Measurements from ENCODE around the gene KIF17.

The KIF17 gene

DNA sequence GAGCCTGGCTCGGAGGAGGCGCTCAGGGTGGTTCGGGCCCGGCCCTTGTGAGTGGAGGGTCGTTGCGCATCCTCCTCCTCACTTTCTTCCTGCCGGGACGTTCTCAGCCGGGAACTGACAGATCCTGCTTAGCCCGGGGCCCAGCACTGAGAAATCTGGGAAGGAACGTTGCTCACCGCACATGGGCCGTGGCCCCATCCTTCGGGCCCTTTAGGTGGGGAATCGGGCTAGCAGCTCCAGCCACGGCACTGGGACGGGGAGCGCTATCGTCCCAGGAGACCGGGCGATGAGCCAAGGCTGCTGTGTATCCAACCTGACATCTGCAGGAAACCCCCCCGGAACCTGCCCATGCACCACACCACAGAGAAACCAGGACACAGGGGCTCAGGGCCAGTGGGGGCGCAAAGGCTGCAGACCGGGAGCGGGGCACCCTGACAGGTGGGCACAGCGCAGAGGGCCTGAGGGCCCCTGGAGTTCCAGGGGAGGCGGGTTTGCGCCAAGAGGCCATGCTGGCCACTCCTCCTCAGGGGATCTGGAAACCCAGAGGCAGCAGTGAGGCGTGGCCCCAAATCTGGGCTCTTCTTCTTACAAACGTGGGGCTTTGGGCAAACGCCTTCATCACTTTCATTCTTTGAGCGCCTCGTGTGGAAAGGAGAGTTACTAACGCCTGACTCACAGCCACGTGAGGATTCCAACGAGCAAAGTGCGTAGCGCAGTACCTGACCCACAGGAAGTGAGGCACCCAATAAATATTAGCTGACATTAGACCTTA lies 15.0 kb upstream of the KIF17 start, which contains the start of gene SH2D5:
Gene SH2D5, minus strand, starts transcription at position 116 of the 772 bp plus-strand sequence. CDS start 4,659 bp downstream, outside the sequence.
- H3K4me1 ChIP-seq (ENCODE audit: control insufficient read depth, low read depth, low read length): peaks cover 14% of the 10 kb centered on the region
- H3K9me3 ChIP-seq (ENCODE audit: control insufficient read depth, low read depth, low read length): no peaks in the 10 kb centered on the region
- H3K4me3 ChIP-seq (ENCODE audit: low read length): peak within 1 kb of the TSS; percentile 77
- H3K9ac ChIP-seq (ENCODE audit: low read length): peak within 1 kb of the TSS; percentile 5
- no peaks in the 10 kb centered on the region for H3K36me3 ChIP-seq (ENCODE audit: control insufficient read depth, low read depth, low read length)
- no peak within 1 kb of the TSS for H3K27ac ChIP-seq (ENCODE audit: low read length)
- H3K27me3 ChIP-seq (ENCODE audit: control insufficient read depth, insufficient read depth, low read length): peaks cover 51% of the 10 kb centered on the region

DNA sequence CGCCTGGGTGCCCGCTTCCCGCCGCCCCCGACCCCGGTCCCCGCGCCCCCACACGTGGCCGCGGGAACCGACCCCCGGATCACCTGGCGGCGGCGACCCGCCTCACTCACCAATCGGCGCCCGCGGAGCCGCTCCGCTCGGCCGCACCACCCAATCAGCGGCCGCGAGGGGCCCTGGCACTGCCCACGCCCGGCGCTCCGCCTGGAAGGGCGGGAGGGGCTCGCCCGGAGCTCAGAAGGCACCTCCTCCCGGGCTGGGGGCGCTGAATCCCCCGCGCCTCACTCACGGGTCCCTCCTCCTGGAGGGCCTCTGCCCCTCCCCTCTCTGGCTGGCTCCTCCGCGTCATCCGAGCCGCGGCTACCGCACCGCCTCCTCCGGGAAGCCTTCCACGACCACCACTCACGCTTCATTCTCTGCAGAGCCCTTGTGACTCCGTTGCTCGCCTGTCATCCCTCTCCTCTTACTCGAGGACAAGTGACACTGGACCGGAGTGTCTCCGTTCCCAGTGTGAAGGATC lies 14.3 kb upstream of the KIF17 start:
- peaks cover 51% of the 10 kb centered on the region for H3K27me3 ChIP-seq (ENCODE audit: control insufficient read depth, insufficient read depth, low read length)
- peaks cover 19% of the 10 kb centered on the region for H3K4me1 ChIP-seq (ENCODE audit: control insufficient read depth, low read depth, low read length)
- no peaks in the 10 kb centered on the region for H3K36me3 ChIP-seq (ENCODE audit: control insufficient read depth, low read depth, low read length)
- H3K27ac ChIP-seq (ENCODE audit: low read length): no peak overlapping the region
- no peak overlapping the region for H3K9ac ChIP-seq (ENCODE audit: low read length)
- H3K9me3 ChIP-seq (ENCODE audit: control insufficient read depth, low read depth, low read length): no peaks in the 10 kb centered on the region
- H3K4me3 ChIP-seq (ENCODE audit: low read length): peak overlapping the region; percentile 77

DNA sequence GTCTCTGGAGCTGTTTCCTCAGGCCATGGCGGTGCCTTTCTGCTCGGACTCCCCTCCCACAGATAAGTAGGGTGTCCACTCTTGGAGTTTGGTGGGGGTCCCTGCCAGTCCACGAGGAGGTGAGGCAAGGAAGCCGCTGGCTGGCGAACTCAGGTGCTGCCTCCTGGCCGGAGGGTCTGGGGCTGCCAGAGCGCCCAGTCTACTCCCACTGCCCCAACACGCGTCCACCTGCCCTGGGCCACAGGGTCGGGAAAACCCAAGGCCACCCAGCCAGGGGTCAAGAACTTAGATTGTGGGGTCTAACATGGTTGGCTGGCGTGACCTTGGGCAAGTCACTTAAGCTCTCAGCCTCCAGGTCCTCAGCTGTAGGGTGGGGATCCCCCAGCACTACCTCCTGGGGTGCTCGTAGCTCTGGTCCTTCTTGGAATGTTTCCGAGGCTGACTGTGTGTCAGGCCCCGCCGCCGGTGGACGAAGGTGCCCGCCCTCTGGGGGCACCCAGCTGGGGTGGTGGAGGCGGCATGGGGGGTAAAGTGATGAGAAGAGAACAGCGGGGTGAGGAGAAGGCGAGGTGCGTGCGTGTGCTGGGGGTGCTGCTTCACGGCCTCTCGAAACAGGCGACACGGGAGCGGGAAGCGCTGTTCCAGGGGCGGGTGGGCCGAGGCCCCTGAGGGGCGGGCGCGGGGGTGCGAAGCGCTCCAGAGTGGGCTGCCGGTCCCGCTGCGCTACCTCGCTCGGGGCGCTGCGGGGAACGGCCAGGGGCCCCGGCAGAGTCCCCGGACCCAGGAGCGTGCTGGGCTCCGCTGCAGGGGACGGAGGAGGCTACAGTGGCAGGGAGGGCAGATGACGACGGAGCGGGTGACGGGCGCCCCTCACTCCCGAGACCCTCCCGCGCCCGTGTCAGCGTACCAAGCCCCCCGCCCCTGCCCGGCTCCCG lies 13.5 kb upstream of the KIF17 start:
- H3K4me3 ChIP-seq (ENCODE audit: low read length): peak overlapping the region; percentile 77
- H3K4me1 ChIP-seq (ENCODE audit: control insufficient read depth, low read depth, low read length): peaks cover 19% of the 10 kb centered on the region
- no peak overlapping the region for H3K27ac ChIP-seq (ENCODE audit: low read length)
- H3K27me3 ChIP-seq (ENCODE audit: control insufficient read depth, insufficient read depth, low read length): peaks cover 51% of the 10 kb centered on the region
- no peaks in the 10 kb centered on the region for H3K9me3 ChIP-seq (ENCODE audit: control insufficient read depth, low read depth, low read length)
- no peaks in the 10 kb centered on the region for H3K36me3 ChIP-seq (ENCODE audit: control insufficient read depth, low read depth, low read length)
- peak overlapping the region; percentile 5 for H3K9ac ChIP-seq (ENCODE audit: low read length)

DNA sequence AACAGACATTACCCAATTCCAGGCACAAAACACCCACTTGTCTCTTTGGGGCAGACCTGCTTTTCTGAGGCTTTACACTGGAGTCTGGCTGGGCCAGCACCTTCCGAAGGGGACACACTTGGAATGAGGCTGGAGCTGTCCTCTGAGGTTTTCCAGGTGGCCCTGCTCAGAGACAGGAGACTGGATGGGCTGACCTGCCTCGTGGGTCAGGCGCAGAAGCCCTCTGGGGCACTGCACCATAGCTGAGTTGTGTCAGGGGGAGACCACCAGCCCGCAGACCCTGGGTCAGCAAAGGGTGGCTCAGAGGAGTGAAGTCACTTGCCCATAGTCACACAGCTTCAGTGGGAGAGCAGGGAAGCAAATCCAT lies 12.9 kb upstream of the KIF17 start:
- peak overlapping the region; percentile 8 for H3K4me3 ChIP-seq (ENCODE audit: low read length)
- peaks cover 19% of the 10 kb centered on the region for H3K4me1 ChIP-seq (ENCODE audit: control insufficient read depth, low read depth, low read length)
- no peaks in the 10 kb centered on the region for H3K9me3 ChIP-seq (ENCODE audit: control insufficient read depth, low read depth, low read length)
- no peak overlapping the region for H3K27ac ChIP-seq (ENCODE audit: low read length)
- H3K27me3 ChIP-seq (ENCODE audit: control insufficient read depth, insufficient read depth, low read length): peaks cover 51% of the 10 kb centered on the region
- H3K36me3 ChIP-seq (ENCODE audit: control insufficient read depth, low read depth, low read length): no peaks in the 10 kb centered on the region
- no peak overlapping the region for H3K9ac ChIP-seq (ENCODE audit: low read length)

DNA sequence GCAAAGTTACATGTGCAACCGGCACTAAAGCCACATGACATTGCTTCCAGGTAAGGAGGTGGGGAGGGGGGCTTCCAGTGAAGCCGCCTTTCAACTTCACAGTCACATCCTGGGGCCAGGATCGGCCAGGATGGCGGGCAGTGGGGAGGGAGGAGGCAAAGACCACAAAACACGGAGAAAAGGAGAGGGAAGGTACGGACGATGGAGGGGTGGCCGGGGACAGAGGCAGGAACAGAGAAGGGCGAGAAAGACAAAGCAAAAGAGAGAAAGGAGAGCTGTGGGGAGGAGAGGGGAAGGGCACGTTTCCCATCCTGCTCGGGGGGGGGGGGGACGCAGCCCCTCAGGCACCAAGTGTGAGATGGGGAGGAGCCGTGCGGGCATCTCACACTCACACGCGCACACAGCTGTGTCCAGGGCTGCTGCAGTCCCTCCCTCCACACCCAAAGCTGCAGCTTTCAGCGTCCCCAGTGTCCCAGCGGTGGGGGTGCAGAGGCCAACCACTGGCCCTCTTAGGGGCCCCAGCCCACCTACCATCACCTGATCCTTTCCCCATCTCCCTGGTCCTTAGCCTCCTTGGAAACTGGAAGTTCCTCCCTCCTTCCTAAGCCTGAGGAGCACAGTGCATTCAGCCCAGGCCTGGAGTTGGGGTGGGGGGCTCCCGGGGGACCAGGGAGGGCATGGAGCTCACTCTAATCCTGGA lies 12.3 kb upstream of the KIF17 start:
- Histone ChIP-seq H3K27ac (ENCODE audit: low read length) (no peak overlapping the region), H3K9ac (ENCODE audit: low read length) (no peak overlapping the region), H3K4me1 (ENCODE audit: control insufficient read depth, low read depth, low read length) (peaks cover 19% of the 10 kb centered on the region), H3K4me3 (ENCODE audit: low read length) (peak overlapping the region; percentile 29), H3K36me3 (ENCODE audit: control insufficient read depth, low read depth, low read length) (no peaks in the 10 kb centered on the region), H3K9me3 (ENCODE audit: control insufficient read depth, low read depth, low read length) (no peaks in the 10 kb centered on the region), H3K27me3 (ENCODE audit: control insufficient read depth, insufficient read depth, low read length) (peaks cover 51% of the 10 kb centered on the region)

DNA sequence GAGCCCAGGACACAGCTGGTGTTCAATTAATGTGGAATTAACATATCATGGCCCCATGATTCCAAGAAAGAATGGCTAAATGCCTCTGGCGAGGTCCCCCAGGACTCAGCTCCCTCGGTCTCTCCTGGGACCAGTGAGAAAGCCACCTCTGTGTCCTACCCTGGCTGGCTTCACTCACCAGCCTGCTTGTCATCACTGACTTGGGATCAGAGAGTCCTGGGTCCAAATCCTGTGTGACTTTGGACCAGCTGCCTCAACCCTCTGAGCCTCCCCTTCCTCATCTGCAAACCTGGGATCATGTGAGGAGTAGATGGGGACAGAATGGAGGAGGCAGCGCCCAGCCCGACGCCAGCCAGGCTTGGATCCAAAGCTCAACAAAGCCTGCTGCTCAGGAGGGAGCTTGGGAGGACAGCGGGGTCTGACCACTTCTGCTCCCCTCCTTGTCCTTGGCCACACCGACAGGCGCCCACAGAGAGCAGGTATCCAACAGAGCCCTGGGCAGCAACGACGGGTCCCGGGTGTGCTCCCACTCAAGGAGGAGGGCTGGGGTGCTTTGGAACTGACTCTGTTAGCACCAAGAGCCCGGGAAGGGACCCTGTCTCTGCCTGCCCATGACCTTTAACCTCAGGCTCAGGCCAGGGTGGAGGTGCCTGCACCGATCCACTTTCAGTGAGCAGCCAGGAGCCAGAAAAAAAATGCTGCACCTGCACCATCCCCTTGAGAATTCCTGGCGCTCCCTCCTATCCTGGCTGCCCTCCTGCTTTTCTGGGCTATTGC lies 11.5 kb upstream of the KIF17 start:
- H3K4me3 ChIP-seq (ENCODE audit: low read length): peak overlapping the region; percentile 29
- peaks cover 19% of the 10 kb centered on the region for H3K4me1 ChIP-seq (ENCODE audit: control insufficient read depth, low read depth, low read length)
- H3K9me3 ChIP-seq (ENCODE audit: control insufficient read depth, low read depth, low read length): no peaks in the 10 kb centered on the region
- no peaks in the 10 kb centered on the region for H3K36me3 ChIP-seq (ENCODE audit: control insufficient read depth, low read depth, low read length)
- no peak overlapping the region for H3K27ac ChIP-seq (ENCODE audit: low read length)
- peaks cover 49% of the 10 kb centered on the region for H3K27me3 ChIP-seq (ENCODE audit: control insufficient read depth, insufficient read depth, low read length)
- no peak overlapping the region for H3K9ac ChIP-seq (ENCODE audit: low read length)

DNA sequence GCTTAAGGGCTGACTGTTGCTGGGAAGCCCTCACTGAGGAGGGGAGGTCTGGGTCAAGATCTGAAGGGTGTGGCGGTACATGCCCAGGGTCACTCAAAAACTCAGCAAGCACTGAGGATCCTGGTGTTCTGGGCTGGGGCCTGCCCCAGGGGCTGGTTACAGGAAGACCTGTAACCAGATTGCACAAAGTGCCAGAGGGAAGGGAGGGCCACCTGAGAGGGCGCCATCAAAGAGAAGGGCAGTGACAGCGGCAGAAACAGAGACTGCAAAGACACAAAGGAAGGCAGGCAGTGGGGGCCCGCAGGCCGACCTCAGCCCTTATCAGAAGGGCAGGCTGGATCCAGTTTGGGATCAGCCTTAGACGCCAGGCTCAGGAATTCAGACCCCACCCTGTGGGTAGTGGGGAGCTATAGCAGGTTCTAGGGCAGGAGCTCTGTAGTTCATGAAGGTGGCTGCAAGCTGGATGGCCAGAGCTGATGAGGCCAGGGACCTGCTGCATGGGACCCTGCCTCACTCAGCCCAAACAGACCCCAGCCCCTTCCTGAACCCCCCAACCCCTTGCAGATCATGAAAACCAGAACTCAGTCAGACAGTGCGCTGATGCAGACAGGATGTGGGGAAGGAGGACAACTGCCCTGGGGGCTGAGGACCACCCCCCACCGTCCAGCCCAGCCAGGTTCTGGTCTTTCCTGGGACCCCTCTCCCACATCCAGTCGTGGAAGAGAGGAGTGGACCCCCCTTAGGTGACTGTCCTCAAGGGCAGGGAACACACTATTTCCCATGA lies 10.8 kb upstream of the KIF17 start:
- Histone ChIP-seq H3K9me3 (ENCODE audit: control insufficient read depth, low read depth, low read length) (no peaks in the 10 kb centered on the region), H3K36me3 (ENCODE audit: control insufficient read depth, low read depth, low read length) (no peaks in the 10 kb centered on the region), H3K27me3 (ENCODE audit: control insufficient read depth, insufficient read depth, low read length) (peaks cover 41% of the 10 kb centered on the region), H3K9ac (ENCODE audit: low read length) (no peak overlapping the region), H3K4me1 (ENCODE audit: control insufficient read depth, low read depth, low read length) (peaks cover 19% of the 10 kb centered on the region), H3K27ac (ENCODE audit: low read length) (no peak overlapping the region), H3K4me3 (ENCODE audit: low read length) (no peak overlapping the region)

DNA sequence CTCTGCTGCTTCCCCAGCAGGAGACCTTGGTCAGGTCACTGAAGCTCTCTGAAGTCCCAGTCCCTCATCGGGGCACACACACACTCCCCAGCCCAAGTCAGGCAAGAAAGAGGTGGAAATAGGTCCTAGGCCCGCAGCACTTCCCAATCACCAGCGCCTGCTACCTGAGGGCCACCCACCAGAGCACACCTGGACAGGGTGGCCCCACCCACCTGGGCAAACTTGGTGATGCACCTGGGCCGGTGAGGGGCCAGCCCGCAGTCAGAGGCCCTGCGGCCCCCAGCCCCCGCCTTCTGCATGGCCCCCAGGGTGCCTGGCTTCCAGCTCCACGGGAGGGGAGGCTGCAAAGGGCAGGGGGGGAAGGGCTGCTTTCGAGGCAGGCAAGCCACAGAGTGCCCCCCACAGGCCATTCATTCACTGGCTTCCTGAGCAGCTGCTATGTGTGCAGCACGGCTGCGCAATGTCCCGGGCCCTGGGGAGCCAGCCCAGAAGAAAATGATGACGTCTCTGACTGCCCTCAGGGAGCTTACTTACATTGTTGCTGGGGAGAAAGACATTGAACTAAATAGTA lies 10.0 kb upstream of the KIF17 start:
- H3K36me3 ChIP-seq (ENCODE audit: control insufficient read depth, low read depth, low read length): no peaks in the 10 kb centered on the region
- H3K4me3 ChIP-seq (ENCODE audit: low read length): no peak overlapping the region
- H3K4me1 ChIP-seq (ENCODE audit: control insufficient read depth, low read depth, low read length): peaks cover 15% of the 10 kb centered on the region
- no peaks in the 10 kb centered on the region for H3K9me3 ChIP-seq (ENCODE audit: control insufficient read depth, low read depth, low read length)
- H3K27ac ChIP-seq (ENCODE audit: low read length): no peak overlapping the region
- peaks cover 34% of the 10 kb centered on the region for H3K27me3 ChIP-seq (ENCODE audit: control insufficient read depth, insufficient read depth, low read length)
- H3K9ac ChIP-seq (ENCODE audit: low read length): no peak overlapping the region

DNA sequence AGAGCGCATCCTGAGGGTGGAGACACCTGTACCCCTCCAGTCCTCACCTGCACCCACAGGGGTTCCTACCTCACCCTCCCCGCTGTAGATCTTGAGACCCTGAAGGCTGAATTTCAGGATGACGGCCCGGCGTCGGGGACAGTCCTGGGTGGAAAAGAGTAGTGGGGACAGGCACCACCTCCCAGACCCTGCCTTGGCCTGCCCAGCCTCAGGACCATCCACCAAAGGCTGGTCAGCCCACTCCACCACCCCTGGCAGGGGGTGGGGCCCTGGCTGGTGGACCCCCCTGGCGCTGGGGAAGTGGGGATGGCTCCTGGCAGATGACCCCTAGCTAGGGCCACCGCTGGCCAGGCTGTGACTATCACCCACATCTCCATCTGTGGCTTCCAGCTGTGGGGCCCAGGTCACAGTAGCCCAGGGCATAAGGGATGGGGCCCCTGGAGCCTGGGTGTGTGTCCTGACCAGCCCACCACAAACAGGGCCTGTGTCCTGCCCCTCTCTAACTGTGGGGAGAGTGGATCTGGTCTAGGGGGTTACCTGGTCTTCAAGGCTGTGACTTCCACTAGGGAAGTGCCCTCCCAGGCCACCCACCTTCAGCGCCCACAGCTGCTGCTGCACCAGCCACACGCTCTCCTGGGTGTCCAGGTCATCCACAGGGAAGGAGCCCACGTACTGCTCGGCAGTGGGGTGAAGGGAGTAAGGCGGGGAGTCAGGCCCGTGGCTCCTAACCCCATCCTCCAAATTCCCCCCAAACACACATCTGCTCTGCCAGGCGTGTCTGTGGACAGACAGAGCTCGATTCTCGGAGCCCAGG lies 9.3 kb upstream of the KIF17 start:
- H3K36me3 ChIP-seq (ENCODE audit: control insufficient read depth, low read depth, low read length): no peaks in the 10 kb centered on the region
- no peaks in the 10 kb centered on the region for H3K9me3 ChIP-seq (ENCODE audit: control insufficient read depth, low read depth, low read length)
- H3K27me3 ChIP-seq (ENCODE audit: control insufficient read depth, insufficient read depth, low read length): peaks cover 28% of the 10 kb centered on the region
- no peak overlapping the region for H3K4me3 ChIP-seq (ENCODE audit: low read length)
- no peak overlapping the region for H3K27ac ChIP-seq (ENCODE audit: low read length)
- no peak overlapping the region for H3K9ac ChIP-seq (ENCODE audit: low read length)
- peaks cover 15% of the 10 kb centered on the region for H3K4me1 ChIP-seq (ENCODE audit: control insufficient read depth, low read depth, low read length)
